Left hindlimb (tissue), 1 donor: Measurements from ENCODE around the gene PHKG2.

Experiments
- DNase-seq: peaks from one replicate; pipeline ENCODE4 v3.0.0-alpha.2; 2018

The PHKG2 gene

GRCh38 chr16:30728899-30729672 lies 19.1 kb upstream of the PHKG2 start:
- no peak for DNase-seq

GRCh38 chr16:30731411-30731810 lies 16.8 kb upstream of the PHKG2 start:
- DNase-seq = no peak

- no peak for DNase-seq
Measured at GRCh38 chr16:30736995-30737793, 11.0 kb upstream of the PHKG2 start.

GRCh38 chr16:30737794-30738648 lies 10.2 kb upstream of the PHKG2 start:
- no peak for DNase-seq

- no peak for DNase-seq
Measured at GRCh38 chr16:30738984-30739951, 9.0 kb upstream of the PHKG2 start.

- no peak for DNase-seq
Measured at GRCh38 chr16:30740364-30741251, 7.6 kb upstream of the PHKG2 start.

- no peak for DNase-seq
Measured at GRCh38 chr16:30741461-30741914, 6.7 kb upstream of the PHKG2 start.

- DNase-seq = no peak
Measured at GRCh38 chr16:30743716-30744115, 4.5 kb upstream of the PHKG2 start.

GRCh38 chr16:30744183-30744582 lies 4.0 kb upstream of the PHKG2 start:
- no peak for DNase-seq

- no peak for DNase-seq
Measured at GRCh38 chr16:30745082-30745481, 3.1 kb upstream of the PHKG2 start.

- DNase-seq = no peak
Measured at GRCh38 chr16:30746638-30747175, 1.5 kb upstream of the PHKG2 start.

GRCh38 chr16:30747331-30747730 lies 894 bp upstream of the PHKG2 start:
- DNase-seq = no peak

- no peak for DNase-seq
Measured at GRCh38 chr16:30748634-30749445, 615 bp downstream of the PHKG2 start.

GRCh38 chr16:30750201-30750600 lies 2.0 kb downstream of the PHKG2 start:
- no peak for DNase-seq

GRCh38 chr16:30750876-30751465 lies 2.7 kb downstream of the PHKG2 start:
- no peak for DNase-seq

GRCh38 chr16:30753596-30753995 lies 5.4 kb downstream of the PHKG2 start:
- no peak for DNase-seq

- DNase-seq = no peak
Measured at GRCh38 chr16:30755955-30756780, 7.9 kb downstream of the PHKG2 start.

- DNase-seq = no peak
Measured at GRCh38 chr16:30756781-30757100, 8.5 kb downstream of the PHKG2 start.
